Endothelial cell of umbilical vein (primary cell): ENCODE results near the gene TMED7. TPM values are rescaled to one million over a fixed set of nuclear protein-coding genes. Genes with fewer than 3 reads are reported as not detected.

Experiments
- BruUV-seq: library from RNA; stranded (reverse); fragments of 400-500 nt; replicated peaks from 2 replicates; lab custom pipeline; 2021; lab: Mats Ljungman, UMichigan
- CTCF ChIA-PET: fragments of 300-600, 350-600 bp; sonication (Branson Sonifier 250); formaldehyde crosslinking; loops from one replicate; lab custom pipeline; 2021; ENCODE audit warnings: antibody characterized with exemption, inconsistent platforms; lab: Charles Lee
- POLR2A ChIA-PET: fragments of 300-600, 350-600 bp; sonication (Branson Sonifier 250); formaldehyde crosslinking; loops from one replicate; lab custom pipeline; 2021; ENCODE audit warnings: antibody characterized with exemption, inconsistent platforms; lab: Charles Lee
- DNase-seq: peaks from one replicate; pipeline ENCODE4 v3.0.0-alpha.2; 2011; ENCODE audit warnings: low read depth, low spot score
- FAIRE-seq: peaks from 2 replicates; lab custom pipeline; 2011; peaks lifted over from hg19 to GRCh38; lab: Jason Lieb, UNC
- H2AFZ ChIP-seq: 2 replicates; pipeline ENCODE4 v1.6.0; 2012; ENCODE audit warnings: low read depth, low read length, control low read depth, inconsistent platforms
- H3K27ac ChIP-seq: 2 replicates; pipeline ENCODE4 v1.5.1; 2011; ENCODE audit warnings: low read depth, mild to moderate bottlenecking, control low read depth, low read length, moderate library complexity; ENCODE audit not compliant: insufficient read depth
- H3K27me3 ChIP-seq, 2 experiments: 2 replicates each; pipeline versions ENCODE4 v1.6.0 to v1.6.1; 2011; ENCODE audit warnings: low read length in 2 of 2, mixed read lengths in 1 of 2; ENCODE audit not compliant: control insufficient read depth in 2 of 2, insufficient read depth in 2 of 2
- H3K36me3 ChIP-seq, 2 experiments: 2 replicates in 1 of 2; 3 replicates in 1 of 2; pipeline ENCODE4 v1.5.1; 2011; ENCODE audit warnings: low read length in 2 of 2, mild to moderate bottlenecking in 1 of 2, moderate library complexity in 1 of 2; ENCODE audit not compliant: control insufficient read depth in 2 of 2, insufficient read depth in 2 of 2; ENCODE audit errors: extremely low read depth in 1 of 2
- H3K4me1 ChIP-seq: 3 replicates; pipeline ENCODE4 v1.5.1; 2011; ENCODE audit warnings: mild to moderate bottlenecking, low read length; ENCODE audit not compliant: control insufficient read depth, insufficient read depth; ENCODE audit errors: extremely low read depth
- H3K4me2 ChIP-seq: 2 replicates; pipeline ENCODE4 v1.6.1; 2011; ENCODE audit warnings: low read length, control low read depth, mixed read lengths; ENCODE audit not compliant: insufficient read depth
- H3K4me3 ChIP-seq, 3 experiments: fragments of 200-600 bp in 1 of 3; sonication (generic), shearing (Covaris generic) in 1 of 3; replicated peaks in 1 of 3; 2 replicates each; pipeline ENCODE4 v1.5.1; 2011 to 2016; ENCODE audit warnings: control low read depth in 3 of 3, low read length in 3 of 3, mild to moderate bottlenecking in 2 of 3, inconsistent platforms in 1 of 3, low read depth in 1 of 3, moderate library complexity in 1 of 3; ENCODE audit not compliant: insufficient read depth in 1 of 3
- H3K79me2 ChIP-seq: 2 replicates; pipeline ENCODE4 v1.6.0; 2012; ENCODE audit warnings: low read length, inconsistent platforms; ENCODE audit not compliant: control insufficient read depth, insufficient read depth
- H3K9ac ChIP-seq: replicated peaks from 2 replicates; pipeline ENCODE3; 2011; ENCODE audit warnings: low read length, control low read depth; ENCODE audit not compliant: insufficient read depth; ENCODE audit errors: extremely low read depth
- H3K9me1 ChIP-seq: replicated peaks from 3 replicates; pipeline ENCODE4 v1.6.0; 2011; ENCODE audit warnings: mild to moderate bottlenecking, low read length; ENCODE audit not compliant: control insufficient read depth, insufficient read depth; ENCODE audit errors: extremely low read depth
- H3K9me3 ChIP-seq: replicated peaks from 2 replicates; pipeline ENCODE4 v1.5.1; 2012; ENCODE audit warnings: low read length, inconsistent platforms; ENCODE audit not compliant: control insufficient read depth, insufficient read depth
- H4K20me1 ChIP-seq: replicated peaks from 2 replicates; pipeline ENCODE3; 2011; ENCODE audit warnings: mild to moderate bottlenecking, low read length; ENCODE audit not compliant: control insufficient read depth, insufficient read depth; ENCODE audit errors: extremely low read depth
- CTCF ChIP-seq, 2 donors: IDR thresholded peaks; 1 replicate in 1 of 2; 2 replicates in 1 of 2; pipeline ENCODE4 v1.5.1; 2011; ENCODE audit warnings: low read length in 2 of 2, mild to moderate bottlenecking in 2 of 2, moderate library complexity in 2 of 2, control low read depth in 1 of 2, inconsistent platforms in 1 of 2, low read depth in 1 of 2; ENCODE audit not compliant: insufficient read depth in 1 of 2; ENCODE audit errors: extremely low read depth in 1 of 2
- EZH2 ChIP-seq: IDR thresholded peaks from 2 replicates; pipeline ENCODE4 v1.6.1; 2012; ENCODE audit warnings: borderline replicate concordance, low read depth, mild to moderate bottlenecking, moderate library complexity, low read length, inconsistent platforms; ENCODE audit not compliant: severe bottlenecking
- FOS ChIP-seq: IDR thresholded peaks from 2 replicates; pipeline ENCODE4 v1.6.1; 2011; ENCODE audit warnings: mild to moderate bottlenecking, low read length, moderate library complexity, borderline replicate concordance; ENCODE audit not compliant: insufficient read depth
- GATA2 ChIP-seq: IDR thresholded peaks from 2 replicates; pipeline ENCODE4 v1.7.0; 2011; ENCODE audit warnings: low read depth, mild to moderate bottlenecking, moderate library complexity, mixed read lengths, low read length; ENCODE audit not compliant: insufficient read length, insufficient read depth
- JUN ChIP-seq: IDR thresholded peaks from 2 replicates; pipeline ENCODE4 v1.6.1; 2011; ENCODE audit warnings: borderline replicate concordance, low read depth; ENCODE audit not compliant: insufficient read length, insufficient read depth
- MAX ChIP-seq: IDR thresholded peaks from 2 replicates; pipeline ENCODE4 v1.6.1; 2011; ENCODE audit not compliant: insufficient read depth, insufficient read length
- MYC ChIP-seq: IDR thresholded peaks from one replicate; pipeline ENCODE4 v1.6.1; 2011; ENCODE audit warnings: mild to moderate bottlenecking, low read depth, low read length
- POLR2A ChIP-seq: IDR thresholded peaks from 2 replicates; pipeline ENCODE4 v1.6.1; 2012; ENCODE audit warnings: low read depth, mild to moderate bottlenecking, control low read depth, low read length
- POLR2AphosphoS5 ChIP-seq: IDR thresholded peaks from 2 replicates; pipeline ENCODE4 v1.6.1; 2012; ENCODE audit warnings: low read depth, mild to moderate bottlenecking, control low read depth, low read length, moderate library complexity; ENCODE audit not compliant: insufficient read depth
- dilution Hi-C: fragments of 300-500 bp; cut with MboI; formaldehyde crosslinking; loops from one replicate; pipeline ENCODE4 v1.15.0; 2019; ENCODE audit warnings: low sequenced_read_pairs; ENCODE audit not compliant: extremely low pct_ligation_motif_present
- intact Hi-C: fragments of 100-400 bp; cut with micrococcal nuclease; formaldehyde crosslinking; loops from one replicate; pipeline ENCODE4 v1.10.0; 2022
- polyA plus RNA-seq, 4 experiments: library from polyadenylated mRNA; depleted of rRNA in 3 of 4; stranded (reverse) in 3 of 4; unstranded in 1 of 4; fragments of >200 nt; gene quantifications; 2 replicates each; pipeline versions ENCODE4 v1.2.1 to v1.2.3, GENCODE V29; 2011 to 2012; ENCODE audit warnings: missing spikeins in 1 of 4
- total RNA-seq: library from RNA; stranded (reverse); gene quantifications from 2 replicates; pipeline ENCODE4 v1.2.3, GENCODE V29; 2021

TMED7 gene
- total and polyA plus RNA-seq, 2 donors (not counting 3 experiments of a cell fraction or from before 2014, with no cell fraction given): 57.6 to 101 TPM

GRCh38 chr5:115577329-115577728, 48.5 kb downstream of the TMED7 start:
- no peak overlapping the region for H3K27ac ChIP-seq
- dilution Hi-C loops (no loop called here), intact Hi-C loops (no loop called here)
- H2AFZ ChIP-seq: no peak overlapping the region
- H3K4me2 ChIP-seq: no peak overlapping the region
- ChIA-PET CTCF (interaction anchor here (0.6 to 6.3 kb wide), 2 partner anchors 18 to 268 kb away, joined by 3 to 98 read pairs; no protein-coding TSS in a partner anchor), POLR2A (no interaction called here)
- no peaks in the 10 kb centered on the region for H3K9me3 ChIP-seq
- H3K9me1 ChIP-seq: no peaks in the 10 kb centered on the region
- H3K9ac ChIP-seq: no peak overlapping the region
- no peaks in the 10 kb centered on the region for H3K27me3 ChIP-seq
- DNase-seq (no peak), FAIRE-seq (no peak)
- no TSS peak for BruUV-seq
- H4K20me1 ChIP-seq: no peaks in the 10 kb centered on the region
- H3K4me1 ChIP-seq: peaks cover 30% of the 10 kb centered on the region
- H3K79me2 ChIP-seq: no peaks in the 10 kb centered on the region
- H3K4me3 ChIP-seq: no peak overlapping the region
- TF ChIP-seq MAX: no peak
- no peak for TF ChIP-seq POLR2AphosphoS5
- TF ChIP-seq CTCF (IDR thresholded peaks at IDR 0.05; ENCODE audit: extremely low read depth in 1 of 2, insufficient read depth in 1 of 2, low read depth in 1 of 2, low read length in 2 of 2): no peak
- TF ChIP-seq JUN: no peak
- no peak for TF ChIP-seq EZH2
- TF ChIP-seq POLR2A: no peak
- no peak for TF ChIP-seq MYC
- TF ChIP-seq GATA2: no peak
- no peak for TF ChIP-seq FOS
- no peaks in the 10 kb centered on the region for H3K36me3 ChIP-seq
